H1 (cell line): ENCODE measurements around the gene MRAP. TPM values are rescaled to one million over a fixed set of nuclear protein-coding genes. Genes with fewer than 3 reads are reported as not detected.
"Not testable (repeated sequence)": the region's sequence is repeated elsewhere in the genome, so short reads cannot be mapped to it uniquely, and the experiment has no call there.

Experiments
- CTCF ChIA-PET: fragments of 300-600 bp; sonication (Branson Sonifier 250); formaldehyde crosslinking; loops from one replicate; lab custom pipeline; 2021; ENCODE audit not compliant: partially characterized antibody; lab: Charles Lee
- POLR2A ChIA-PET: fragments of 300-600 bp; sonication (Branson Sonifier 250); formaldehyde crosslinking; loops from one replicate; lab custom pipeline; 2021; ENCODE audit warnings: inconsistent platforms; ENCODE audit not compliant: partially characterized antibody; lab: Charles Lee
- DNase-seq, 2 experiments: peaks; one replicate each; pipeline versions ENCODE4 v3.0.0 to v3.0.0-alpha.2; 2010 to 2022; ENCODE audit warnings: low spot score in 2 of 2, low read depth in 1 of 2, mixed read lengths in 1 of 2
- FAIRE-seq: peaks from 2 replicates; lab custom pipeline; 2011; peaks lifted over from hg19 to GRCh38; lab: Jason Lieb, UNC
- H2AFZ ChIP-seq: 2 replicates; pipeline ENCODE4 v1.8.1; 2012; ENCODE audit warnings: low read length, inconsistent platforms
- H2AK5ac ChIP-seq: 2 replicates; pipeline ENCODE4 v1.6.1; 2013; ENCODE audit warnings: low read depth, low read length
- H2BK120ac ChIP-seq: replicated peaks from 2 replicates; pipeline ENCODE3; 2013; ENCODE audit warnings: low read depth, low read length, inconsistent platforms
- H2BK12ac ChIP-seq: 2 replicates; pipeline ENCODE4 v1.6.1; 2013; ENCODE audit warnings: low read depth, low read length
- H2BK15ac ChIP-seq: 2 replicates; pipeline ENCODE4 v1.6.1; 2013; ENCODE audit warnings: low read length
- H2BK20ac ChIP-seq: 2 replicates; pipeline ENCODE4 v1.6.1; 2013; ENCODE audit warnings: low read length
- H2BK5ac ChIP-seq: 2 replicates; pipeline ENCODE4 v1.6.1; 2013; ENCODE audit warnings: low read depth, low read length
- H3K14ac ChIP-seq: 2 replicates; pipeline ENCODE4 v1.6.1; 2013; ENCODE audit warnings: inconsistent platforms; ENCODE audit not compliant: insufficient read length
- H3K18ac ChIP-seq: 2 replicates; pipeline ENCODE4 v1.6.1; 2013; ENCODE audit warnings: low read length; ENCODE audit errors: extremely low read depth
- H3K23ac ChIP-seq: 2 replicates; pipeline ENCODE4 v1.6.1; 2013; ENCODE audit warnings: inconsistent platforms; ENCODE audit not compliant: insufficient read length
- H3K23me2 ChIP-seq: 2 replicates; pipeline ENCODE4 v1.6.1; 2013; ENCODE audit warnings: low read depth, low read length
- H3K27ac ChIP-seq: 2 replicates; pipeline ENCODE4 v1.6.1; 2011; ENCODE audit warnings: low read depth, low read length, inconsistent platforms
- H3K27me3 ChIP-seq, 4 experiments: replicated peaks in 1 of 4; 1 replicate in 1 of 4; 2 replicates in 3 of 4; pipeline versions ENCODE4 v1.6.1 to v1.8.1; 2011 to 2013; ENCODE audit warnings: low read length in 3 of 4, mild to moderate bottlenecking in 3 of 4, inconsistent platforms in 2 of 4, mixed read lengths in 2 of 4, moderate library complexity in 1 of 4; ENCODE audit not compliant: control insufficient read depth in 3 of 4, insufficient read depth in 3 of 4; ENCODE audit errors: extremely low read depth in 1 of 4
- H3K36me3 ChIP-seq, 4 experiments: 2 replicates each; pipeline versions ENCODE4 v1.6.1 to v1.8.1; 2011 to 2013; ENCODE audit warnings: mild to moderate bottlenecking in 4 of 4, low read length in 3 of 4, moderate library complexity in 2 of 4, control low read depth in 1 of 4, inconsistent platforms in 1 of 4; ENCODE audit not compliant: insufficient read depth in 4 of 4, control insufficient read depth in 2 of 4
- H3K4ac ChIP-seq: replicated peaks from 2 replicates; pipeline ENCODE3; 2013; ENCODE audit warnings: low read length, low read depth, mixed read lengths, inconsistent platforms; ENCODE audit not compliant: insufficient read length
- H3K4me1 ChIP-seq, 4 experiments: replicated peaks in 1 of 4; 1 replicate in 1 of 4; 2 replicates in 3 of 4; pipeline versions ENCODE4 v1.6.1 to v1.8.1; 2011 to 2013; ENCODE audit warnings: low read length in 3 of 4, inconsistent platforms in 2 of 4, mixed read lengths in 1 of 4; ENCODE audit not compliant: insufficient read depth in 4 of 4, control insufficient read depth in 3 of 4
- H3K4me2 ChIP-seq, 2 experiments: 2 replicates each; pipeline versions ENCODE4 v1.6.1 to v1.8.1; 2011 to 2013; ENCODE audit warnings: low read depth in 2 of 2, low read length in 2 of 2, control low read depth in 1 of 2, inconsistent platforms in 1 of 2, mild to moderate bottlenecking in 1 of 2; ENCODE audit not compliant: insufficient read depth in 1 of 2
- H3K4me3 ChIP-seq, 4 experiments: fragments of 200-600, 300-600 bp in 1 of 4; sonication (generic), shearing (Covaris generic), sonication (Bioruptor Twin) in 1 of 4; 2 replicates each; pipeline versions ENCODE4 v1.5.1 to v1.8.1; 2011 to 2016; ENCODE audit warnings: low read length in 4 of 4, low read depth in 3 of 4, control low read depth in 2 of 4, inconsistent platforms in 2 of 4, mild to moderate bottlenecking in 2 of 4, mixed read lengths in 1 of 4, moderate library complexity in 1 of 4; ENCODE audit not compliant: insufficient read depth in 2 of 4; ENCODE audit errors: extremely low read depth in 1 of 4
- H3K56ac ChIP-seq: replicated peaks from 2 replicates; pipeline ENCODE3; 2013; ENCODE audit warnings: low read depth, mild to moderate bottlenecking, mixed read lengths, low read length, inconsistent platforms; ENCODE audit not compliant: insufficient read length
- H3K79me1 ChIP-seq: 2 replicates; pipeline ENCODE4 v1.6.1; 2013; ENCODE audit warnings: low read depth, low read length, control low read depth
- H3K79me2 ChIP-seq, 2 experiments: 2 replicates each; pipeline versions ENCODE4 v1.6.1 to v1.8.1; 2012 to 2013; ENCODE audit warnings: low read length in 2 of 2, mild to moderate bottlenecking in 2 of 2, inconsistent platforms in 1 of 2; ENCODE audit not compliant: insufficient read depth in 2 of 2, control insufficient read depth in 1 of 2
- H3K9ac ChIP-seq, 4 experiments: replicated peaks in 1 of 4; 1 replicate in 1 of 4; 2 replicates in 3 of 4; pipeline versions ENCODE4 v1.6.1 to v1.8.1; 2011 to 2013; ENCODE audit warnings: low read depth in 3 of 4, low read length in 3 of 4, control low read depth in 2 of 4, mild to moderate bottlenecking in 2 of 4, moderate library complexity in 2 of 4, inconsistent platforms in 1 of 4; ENCODE audit errors: extremely low read depth in 1 of 4
- H3K9me3 ChIP-seq, 2 experiments: 2 replicates each; pipeline versions ENCODE4 v1.6.1 to v1.8.1; 2012 to 2013; ENCODE audit warnings: mild to moderate bottlenecking in 2 of 2, moderate library complexity in 2 of 2, control low read depth in 1 of 2, inconsistent platforms in 1 of 2, low read depth in 1 of 2, low read length in 1 of 2, mixed read lengths in 1 of 2; ENCODE audit not compliant: insufficient read depth in 2 of 2
- H4K20me1 ChIP-seq, 2 experiments: replicated peaks in 1 of 2; 2 replicates each; pipeline versions ENCODE3 to v1.8.1; 2011 to 2013; ENCODE audit warnings: inconsistent platforms in 2 of 2, low read length in 2 of 2, mild to moderate bottlenecking in 1 of 2; ENCODE audit not compliant: insufficient read depth in 2 of 2, control insufficient read depth in 1 of 2
- H4K5ac ChIP-seq: 2 replicates; pipeline ENCODE4 v1.6.1; 2013; ENCODE audit warnings: low read length, low read depth, mixed read lengths, inconsistent platforms; ENCODE audit not compliant: insufficient read length
- H4K8ac ChIP-seq: 2 replicates; pipeline ENCODE4 v1.8.0; 2013; ENCODE audit warnings: mild to moderate bottlenecking, moderate library complexity, low read length, inconsistent platforms; ENCODE audit not compliant: insufficient read depth; ENCODE audit errors: extremely low read depth
- H4K91ac ChIP-seq: replicated peaks from 2 replicates; pipeline ENCODE3; 2013; ENCODE audit warnings: low read length, mixed read lengths, inconsistent platforms; ENCODE audit not compliant: insufficient read length
- WGBS, 2 experiments: shearing (Covaris generic) in 1 of 2; methylation state at CpG; one replicate each; pipeline versions ENCODE4 v1.1.6 to v1.1.7; 2013 to 2015; ENCODE audit warnings: low lambda C conversion rate in 2 of 2, mixed read lengths in 2 of 2, inconsistent platforms in 1 of 2, low coverage in 1 of 2, missing lambda C conversion rate in 1 of 2; ENCODE audit not compliant: insufficient replicate concordance in 2 of 2, insufficient coverage in 1 of 2, insufficient read length in 1 of 2; ENCODE audit errors: extremely low coverage in 1 of 2, missing lambda C conversion rate in 1 of 2; 5-methylcytosine and 5-hydroxymethylcytosine counted together
- polyA plus RNA-seq, 7 experiments: library from polyadenylated mRNA; depleted of rRNA in 3 of 7; stranded (reverse) in 5 of 7; unstranded in 2 of 7; fragments of >200 nt in 5 of 7; fragments of 200-250 nt in 2 of 7; gene quantifications; 1 replicate in 5 of 7; 2 replicates in 1 of 7; 4 replicates in 1 of 7; pipeline versions ENCODE4 v1.2.1 to v1.2.3, GENCODE V29; 2011 to 2013; ENCODE audit warnings: missing spikeins in 2 of 7, mixed read lengths in 2 of 7
- total RNA-seq: library from RNA; stranded (reverse); fragmentation: NEBNext Ultra II Directional; extraction: Animal tissue kit (Norgen Biotek cat#: 25700); gene quantifications from 2 replicates; pipeline ENCODE4 v1.2.1, GENCODE V29; 2021

MRAP gene
- total and polyA plus RNA-seq, 2 of the 8 experiments (the other 6 are each of a cell fraction or from before 2014, with no cell fraction given): not detected

GRCh38 chr21:32258786-32259048 lies 39.9 kb upstream of the MRAP start:
- H3K18ac ChIP-seq, H4K5ac ChIP-seq, H3K9me3 ChIP-seq, H2AFZ ChIP-seq, H2AK5ac ChIP-seq, H3K23ac ChIP-seq, H2BK12ac ChIP-seq, H3K27ac ChIP-seq, H3K23me2 ChIP-seq, H3K79me2 ChIP-seq, H3K79me1 ChIP-seq, H3K14ac ChIP-seq, H2BK15ac ChIP-seq, DNase-seq, H2BK5ac ChIP-seq, H3K9ac ChIP-seq, H3K4me1 ChIP-seq, H4K91ac ChIP-seq, FAIRE-seq, H3K4ac ChIP-seq, H3K36me3 ChIP-seq, H4K8ac ChIP-seq, H3K4me3 ChIP-seq, POLR2A ChIA-PET, H3K27me3 ChIP-seq, H3K56ac ChIP-seq, H2BK20ac ChIP-seq, H3K4me2 ChIP-seq, H4K20me1 ChIP-seq, H2BK120ac ChIP-seq: not testable (repeated sequence)
- WGBS, 2 experiments: 89% methylated on average over 5 of the region's 5 CpGs; no CpG with 5 or more reads in 1 of the 2 experiments
- CTCF ChIA-PET: interaction anchor here (0.6 to 6.7 kb wide), 36 partner anchors 9 to 968 kb away, joined by 3 to 46 read pairs (median 4); no protein-coding TSS in a partner anchor
